GM18870 (cell line): ENCODE measurements around the gene SPATA16.

Experiments
- ATAC-seq: cut with Tn5 transposase; IDR thresholded peaks from one replicate; pipeline ENCODE4 v1.9.1; 2021; ENCODE audit warnings: moderate library complexity; ENCODE audit not compliant: unreplicated experiment

SPATA16 gene

DNA sequence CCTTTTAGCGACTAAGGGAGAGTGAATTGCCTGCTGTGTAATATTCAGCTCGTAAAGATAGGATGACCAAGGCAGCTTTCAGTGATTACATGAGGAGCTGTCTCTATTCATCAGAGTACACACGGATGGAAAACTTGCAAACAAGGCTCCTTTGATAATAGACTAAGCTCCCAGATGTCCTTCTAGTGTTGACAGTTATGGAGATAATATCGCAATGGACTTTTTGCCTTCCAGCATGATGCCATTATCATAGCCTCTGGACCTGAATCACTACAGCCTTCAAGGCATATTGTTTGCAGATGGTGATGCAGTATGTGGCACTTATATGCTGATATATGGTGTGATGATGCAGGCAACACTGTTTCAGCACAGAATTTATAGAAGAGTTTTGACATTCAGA is 296.6 kb downstream of the SPATA16 start:
- ATAC-seq, result no peak

GRCh38 chr3:172840913-172841312 is 300.1 kb downstream of the SPATA16 start:
- no peak for ATAC-seq

DNA sequence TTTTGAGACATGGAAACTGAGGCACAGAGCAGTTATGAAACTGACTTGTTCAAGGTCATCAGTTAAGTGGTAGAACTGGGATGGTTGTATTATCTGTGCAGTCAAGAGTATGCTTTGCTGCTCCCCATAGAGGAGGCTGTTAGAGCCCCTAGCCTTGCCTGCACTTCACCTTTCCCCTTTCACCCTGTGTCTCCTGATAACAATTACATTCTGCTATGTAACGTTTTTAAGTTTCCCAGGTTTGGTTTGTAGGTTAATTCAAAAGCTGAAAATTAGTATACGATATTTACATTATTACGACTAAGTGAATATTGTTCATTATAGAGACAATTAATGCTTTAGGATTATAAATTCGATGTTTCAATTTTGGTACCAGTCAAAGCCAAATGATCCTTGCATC is 300.6 kb downstream of the SPATA16 start:
- ATAC-seq, result no peak

- no peak for ATAC-seq
Measured at GRCh38 chr3:172839679-172840078, 301.4 kb downstream of the SPATA16 start.
